GM03348 (cell line): ENCODE results near the gene PI4KA.

Experiments used
- DNase-seq: peaks from one replicate; pipeline ENCODE4 v3.0.0; 2012; ENCODE audit warnings: low spot score

Gene PI4KA

GRCh38 chr22:20881869-20882815 lies 23.5 kb upstream of the PI4KA start:
- DNase-seq: no peak

- DNase-seq: no peak
These were observed 22.6 kb upstream of the PI4KA start for GRCh38 chr22:20881231-20881630.

- no peak for DNase-seq
These were observed 19.1 kb upstream of the PI4KA start for GRCh38 chr22:20877715-20878114.

GRCh38 chr22:20875296-20875695 lies 16.7 kb upstream of the PI4KA start:
- DNase-seq: no peak

GRCh38 chr22:20873214-20873613 lies 14.6 kb upstream of the PI4KA start:
- DNase-seq: no peak

- DNase-seq: no peak
These were observed 10.6 kb upstream of the PI4KA start for GRCh38 chr22:20869234-20869633.

- no peak for DNase-seq
These were observed 9.7 kb upstream of the PI4KA start for GRCh38 chr22:20868025-20868962.

GRCh38 chr22:20867179-20868024 lies 8.8 kb upstream of the PI4KA start:
- peak; percentile 14 for DNase-seq

GRCh38 chr22:20866736-20867135 lies 8.1 kb upstream of the PI4KA start:
- no peak for DNase-seq

GRCh38 chr22:20865875-20866445 lies 7.3 kb upstream of the PI4KA start:
- DNase-seq: no peak

GRCh38 chr22:20865331-20865730 lies 6.7 kb upstream of the PI4KA start:
- DNase-seq: no peak

- no peak for DNase-seq
These were observed 5.7 kb upstream of the PI4KA start for GRCh38 chr22:20864186-20864908.

- DNase-seq: no peak
These were observed 4.8 kb upstream of the PI4KA start for GRCh38 chr22:20863366-20863765.

- no peak for DNase-seq
These were observed 3.9 kb upstream of the PI4KA start for GRCh38 chr22:20862540-20862939.

- DNase-seq: no peak
These were observed 1.0 kb upstream of the PI4KA start for GRCh38 chr22:20859615-20860014.

GRCh38 chr22:20857838-20858614 lies 585 bp downstream of the PI4KA start:
- DNase-seq: peak; percentile 91

- DNase-seq: no peak
These were observed 1.4 kb downstream of the PI4KA start for GRCh38 chr22:20857247-20857643.

- no peak for DNase-seq
These were observed 5.4 kb downstream of the PI4KA start for GRCh38 chr22:20853236-20853660.

GRCh38 chr22:20852503-20852902 lies 6.1 kb downstream of the PI4KA start:
- DNase-seq: no peak

- DNase-seq: no peak
These were observed 6.5 kb downstream of the PI4KA start for GRCh38 chr22:20852076-20852475.
